CD8-positive, alpha-beta memory T cell (primary cell): Measurements from ENCODE around the gene AGPAT3. TPM values are rescaled to one million over a fixed set of nuclear protein-coding genes. Genes with fewer than 3 reads are reported as not detected.

Experiments
- CTCF ChIA-PET: fragments of 350-600 bp; sonication (Branson Sonifier 250); formaldehyde crosslinking; loops from one replicate; lab custom pipeline; 2021; ENCODE audit warnings: antibody characterized with exemption; lab: Charles Lee
- POLR2A ChIA-PET: fragments of 350-600 bp; sonication (Branson Sonifier 250); formaldehyde crosslinking; loops from one replicate; lab custom pipeline; 2021; ENCODE audit warnings: antibody characterized with exemption; lab: Charles Lee
- DNase-seq, 5 donors: peaks; one replicate each; pipeline versions ENCODE4 v3.0.0 to v3.0.0-alpha.2; 2020 to 2022; ENCODE audit warnings: mixed read lengths in 1 of 5
- H3K27ac ChIP-seq: one replicate; pipeline ENCODE4 v1.7.0; 2013; ENCODE audit warnings: low read depth, mild to moderate bottlenecking, low read length, moderate library complexity
- H3K27me3 ChIP-seq: 2 replicates; pipeline ENCODE4 v1.7.0; 2013; ENCODE audit warnings: low read length, mild to moderate bottlenecking; ENCODE audit not compliant: insufficient read depth, poor library complexity, severe bottlenecking
- H3K36me3 ChIP-seq: 2 replicates; pipeline ENCODE4 v1.7.0; 2013; ENCODE audit warnings: mild to moderate bottlenecking, low read length, moderate library complexity; ENCODE audit not compliant: insufficient read depth
- H3K4me1 ChIP-seq: 2 replicates; pipeline ENCODE4 v1.7.0; 2013; ENCODE audit warnings: mild to moderate bottlenecking, low read length, moderate library complexity; ENCODE audit not compliant: insufficient read depth
- H3K4me3 ChIP-seq: 2 replicates; pipeline ENCODE4 v1.7.0; 2013; ENCODE audit warnings: mild to moderate bottlenecking, low read length
- H3K9me3 ChIP-seq: 2 replicates; pipeline ENCODE4 v1.7.0; 2013; ENCODE audit warnings: mild to moderate bottlenecking, low read length
- H3K27ac Mint-ChIP-seq, 8 donors: one replicate each; pipeline ENCODE4 v1.8.0; 2020 to 2021; ENCODE audit warnings: mixed read lengths in 8 of 8, mild to moderate bottlenecking in 6 of 8, inconsistent platforms in 3 of 8, moderate library complexity in 3 of 8
- H3K27me3 Mint-ChIP-seq, 2 donors: one replicate each; pipeline ENCODE4 v1.8.0; 2020 to 2021; ENCODE audit warnings: mixed read lengths in 2 of 2, mild to moderate bottlenecking in 1 of 2, moderate library complexity in 1 of 2
- H3K36me3 Mint-ChIP-seq, 3 donors: one replicate each; pipeline ENCODE4 v1.8.0; 2020 to 2021; ENCODE audit warnings: mixed read lengths in 3 of 3, inconsistent platforms in 1 of 3, mild to moderate bottlenecking in 1 of 3
- H3K4me1 Mint-ChIP-seq, 3 donors: one replicate each; pipeline ENCODE4 v1.8.0; 2020 to 2021; ENCODE audit warnings: mixed read lengths in 3 of 3, inconsistent platforms in 1 of 3, mild to moderate bottlenecking in 1 of 3
- H3K4me3 Mint-ChIP-seq, 7 donors: one replicate each; pipeline ENCODE4 v1.8.0; 2020 to 2021; ENCODE audit warnings: mixed read lengths in 7 of 7, mild to moderate bottlenecking in 6 of 7, moderate library complexity in 4 of 7, inconsistent platforms in 2 of 7
- H3K9me3 Mint-ChIP-seq, 5 donors: one replicate each; pipeline ENCODE4 v1.8.0; 2020 to 2022; ENCODE audit warnings: mixed read lengths in 5 of 5, mild to moderate bottlenecking in 3 of 5, moderate library complexity in 2 of 5, inconsistent platforms in 1 of 5
- polyA plus RNA-seq: library from polyadenylated mRNA; unstranded; fragments of 300-500 nt; fragmentation: Illumina TruSeq; gene quantifications from one replicate; pipeline ENCODE4 v1.2.3, GENCODE V29; 2021
- total RNA-seq, 2 experiments: library from RNA; stranded (reverse); gene quantifications; one replicate each; pipeline ENCODE4 v1.2.3, GENCODE V29; 2021

The AGPAT3 gene
- total and polyA plus RNA-seq, 3 experiments from 2014 or later = 15.9 to 69.3 (median 66.5) TPM

GRCh38 chr21:44019568-44019958 lies 154.5 kb downstream of the AGPAT3 start:
- no peaks in the 10 kb centered on the region for H3K9me3 Mint-ChIP-seq
- peak overlapping the region in 6 of 7 donors; percentile 46 to 81 (median 67) for H3K4me3 Mint-ChIP-seq
- DNase-seq = no peak
- ChIA-PET POLR2A (no interaction called here), CTCF (interaction anchor here (1.2 kb wide), 1 partner anchor 12 kb away, joined by 3 read pairs; no protein-coding TSS in a partner anchor)
- Histone ChIP-seq H3K27me3 (no peaks in the 10 kb centered on the region), H3K27ac (peak overlapping the region; percentile 52), H3K4me1 (peaks cover 86% of the 10 kb centered on the region), H3K9me3 (no peaks in the 10 kb centered on the region), H3K4me3 (no peak overlapping the region), H3K36me3 (no peaks in the 10 kb centered on the region)
- H3K27ac Mint-ChIP-seq = peak overlapping the region; percentile 72 to 92 (median 86)
- H3K4me1 Mint-ChIP-seq = peaks cover 73 to 93% (median 92%) of the 10 kb centered on the region in 3 donors
- H3K36me3 Mint-ChIP-seq = peaks cover 0 to 20% (median 2%) of the 10 kb centered on the region in 3 donors
- no peaks in the 10 kb centered on the region for H3K27me3 Mint-ChIP-seq

- peak overlapping the region; percentile 55 for H3K27ac ChIP-seq
- H3K36me3 ChIP-seq = no peaks in the 10 kb centered on the region
- Mint-ChIP-seq H3K4me1 (peaks cover 75 to 93% (median 92%) of the 10 kb centered on the region in 3 donors), H3K4me3 (peak overlapping the region in 3 of 7 donors; percentile 14 to 44 (median 38)), H3K36me3 (peaks cover 0 to 19% (median 2%) of the 10 kb centered on the region in 3 donors), H3K9me3 (no peaks in the 10 kb centered on the region), H3K27ac (peak overlapping the region; percentile 54 to 96 (median 81)), H3K27me3 (no peaks in the 10 kb centered on the region)
- POLR2A ChIA-PET = no interaction called here
- no peak for DNase-seq
- no peak overlapping the region for H3K4me3 ChIP-seq
- H3K27me3 ChIP-seq = no peaks in the 10 kb centered on the region
- H3K9me3 ChIP-seq = no peaks in the 10 kb centered on the region
- peaks cover 87% of the 10 kb centered on the region for H3K4me1 ChIP-seq
- CTCF ChIA-PET = no interaction called here
These were observed 155.5 kb downstream of the AGPAT3 start for GRCh38 chr21:44020551-44020950.

GRCh38 chr21:44021064-44021463 lies 156.0 kb downstream of the AGPAT3 start:
- peak overlapping the region; percentile 24 to 96 (median 88) for H3K27ac Mint-ChIP-seq
- Histone ChIP-seq H3K27me3 (no peaks in the 10 kb centered on the region), H3K4me3 (no peak overlapping the region), H3K9me3 (no peaks in the 10 kb centered on the region), H3K4me1 (peaks cover 87% of the 10 kb centered on the region), H3K36me3 (no peaks in the 10 kb centered on the region), H3K27ac (peak overlapping the region; percentile 55)
- H3K4me3 Mint-ChIP-seq = peak overlapping the region in 5 of 7 donors; percentile 1 to 29 (median 3)
- H3K9me3 Mint-ChIP-seq = no peaks in the 10 kb centered on the region
- H3K27me3 Mint-ChIP-seq = no peaks in the 10 kb centered on the region
- peaks cover 0 to 20% (median 2%) of the 10 kb centered on the region in 3 donors for H3K36me3 Mint-ChIP-seq
- ChIA-PET CTCF (no interaction called here), POLR2A (no interaction called here)
- H3K4me1 Mint-ChIP-seq = peaks cover 75 to 93% (median 92%) of the 10 kb centered on the region in 3 donors
- DNase-seq = no peak

GRCh38 chr21:44024257-44024656 lies 159.2 kb downstream of the AGPAT3 start:
- H3K9me3 Mint-ChIP-seq = no peaks in the 10 kb centered on the region
- POLR2A ChIA-PET = no interaction called here
- peaks cover 81% of the 10 kb centered on the region for H3K4me1 ChIP-seq
- H3K36me3 ChIP-seq = no peaks in the 10 kb centered on the region
- H3K4me3 Mint-ChIP-seq = peak overlapping the region in 1 of 7 donors; percentile 19
- peak overlapping the region in 5 of 8 donors; percentile 54 to 85 (median 70) for H3K27ac Mint-ChIP-seq
- no peak for DNase-seq
- no peaks in the 10 kb centered on the region for H3K27me3 ChIP-seq
- no peaks in the 10 kb centered on the region for H3K27me3 Mint-ChIP-seq
- CTCF ChIA-PET = no interaction called here
- H3K4me1 Mint-ChIP-seq = peaks cover 77 to 94% (median 92%) of the 10 kb centered on the region in 3 donors
- H3K36me3 Mint-ChIP-seq = peaks cover 0 to 20% (median 4%) of the 10 kb centered on the region in 3 donors
- H3K4me3 ChIP-seq = no peak overlapping the region
- no peaks in the 10 kb centered on the region for H3K9me3 ChIP-seq
- no peak overlapping the region for H3K27ac ChIP-seq

- DNase-seq = no peak
- POLR2A ChIA-PET = no interaction called here
- Histone ChIP-seq H3K4me3 (peak overlapping the region; percentile 7), H3K4me1 (peaks cover 82% of the 10 kb centered on the region), H3K36me3 (no peaks in the 10 kb centered on the region), H3K9me3 (no peaks in the 10 kb centered on the region), H3K27ac (peak overlapping the region; percentile 74), H3K27me3 (no peaks in the 10 kb centered on the region)
- no peaks in the 10 kb centered on the region for H3K27me3 Mint-ChIP-seq
- H3K4me1 Mint-ChIP-seq = peaks cover 77 to 94% (median 92%) of the 10 kb centered on the region in 3 donors
- peak overlapping the region; percentile 17 to 85 (median 69) for H3K27ac Mint-ChIP-seq
- peaks cover 0 to 19% (median 4%) of the 10 kb centered on the region in 3 donors for H3K36me3 Mint-ChIP-seq
- peak overlapping the region in 3 of 7 donors; percentile 20 to 61 (median 31) for H3K4me3 Mint-ChIP-seq
- CTCF ChIA-PET = no interaction called here
- H3K9me3 Mint-ChIP-seq = no peaks in the 10 kb centered on the region
These were observed 159.9 kb downstream of the AGPAT3 start for GRCh38 chr21:44024887-44025353.

- Mint-ChIP-seq H3K4me1 (peaks cover 73 to 91% (median 84%) of the 10 kb centered on the region in 3 donors), H3K36me3 (peaks cover 0 to 37% (median 6%) of the 10 kb centered on the region in 3 donors), H3K4me3 (no peak overlapping the region), H3K9me3 (no peaks in the 10 kb centered on the region), H3K27me3 (no peaks in the 10 kb centered on the region), H3K27ac (peak overlapping the region in 2 of 8 donors; percentile 9 to 17)
- H3K27ac ChIP-seq = peak overlapping the region; percentile 16
- H3K4me3 ChIP-seq = no peak overlapping the region
- H3K4me1 ChIP-seq = peaks cover 66% of the 10 kb centered on the region
- H3K27me3 ChIP-seq = no peaks in the 10 kb centered on the region
- no peaks in the 10 kb centered on the region for H3K9me3 ChIP-seq
- DNase-seq = no peak
- ChIA-PET POLR2A (no interaction called here), CTCF (no interaction called here)
- peaks cover 14% of the 10 kb centered on the region for H3K36me3 ChIP-seq
These were observed 162.7 kb downstream of the AGPAT3 start for GRCh38 chr21:44027607-44028286.

GRCh38 chr21:44028287-44028659 lies 163.2 kb downstream of the AGPAT3 start:
- H3K4me1 Mint-ChIP-seq = peaks cover 72 to 88% (median 84%) of the 10 kb centered on the region in 3 donors
- peaks cover 19% of the 10 kb centered on the region for H3K36me3 ChIP-seq
- ChIA-PET CTCF (no interaction called here), POLR2A (no interaction called here)
- H3K27me3 Mint-ChIP-seq = no peaks in the 10 kb centered on the region
- no peak overlapping the region for H3K4me3 ChIP-seq
- peaks cover 0 to 43% (median 8%) of the 10 kb centered on the region in 3 donors for H3K36me3 Mint-ChIP-seq
- H3K27me3 ChIP-seq = no peaks in the 10 kb centered on the region
- H3K4me1 ChIP-seq = peaks cover 64% of the 10 kb centered on the region
- no peak for DNase-seq
- peak overlapping the region in 3 of 8 donors; percentile 66 to 77 (median 75) for H3K27ac Mint-ChIP-seq
- peak overlapping the region in 1 of 7 donors; percentile 59 for H3K4me3 Mint-ChIP-seq
- peak overlapping the region; percentile 16 for H3K27ac ChIP-seq
- H3K9me3 Mint-ChIP-seq = no peaks in the 10 kb centered on the region
- H3K9me3 ChIP-seq = no peaks in the 10 kb centered on the region

GRCh38 chr21:44029460-44030087 lies 164.6 kb downstream of the AGPAT3 start:
- H3K4me3 Mint-ChIP-seq = peak overlapping the region in 1 of 7 donors; percentile 27
- peak overlapping the region in 5 of 8 donors; percentile 10 to 79 (median 75) for H3K27ac Mint-ChIP-seq
- H3K27me3 ChIP-seq = no peaks in the 10 kb centered on the region
- ChIA-PET CTCF (no interaction called here), POLR2A (no interaction called here)
- no peaks in the 10 kb centered on the region for H3K9me3 Mint-ChIP-seq
- H3K4me1 ChIP-seq = peaks cover 51% of the 10 kb centered on the region
- H3K9me3 ChIP-seq = no peaks in the 10 kb centered on the region
- no peak for DNase-seq
- H3K36me3 Mint-ChIP-seq = peaks cover 3 to 52% (median 13%) of the 10 kb centered on the region in 3 donors
- H3K4me3 ChIP-seq = no peak overlapping the region
- no peaks in the 10 kb centered on the region for H3K27me3 Mint-ChIP-seq
- H3K4me1 Mint-ChIP-seq = peaks cover 65 to 76% (median 75%) of the 10 kb centered on the region in 3 donors
- peaks cover 21% of the 10 kb centered on the region for H3K36me3 ChIP-seq
- H3K27ac ChIP-seq = peak overlapping the region; percentile 52
